HG03196 (cell line): ENCODE data around the gene PSG6.
"Not testable (repeated sequence)": the region's sequence is repeated elsewhere in the genome, so short reads cannot be mapped to it uniquely, and the experiment has no call there.

Source experiments
- ATAC-seq: cut with Tn5 transposase; IDR thresholded peaks from one replicate; pipeline ENCODE4 v1.9.1; 2021; ENCODE audit not compliant: unreplicated experiment

Gene PSG6

GRCh38 chr19:42853231-42853630, 64.5 kb downstream of the PSG6 start:
- not testable (repeated sequence) for ATAC-seq

GRCh38 chr19:42852821-42853220, 64.9 kb downstream of the PSG6 start:
- ATAC-seq: not testable (repeated sequence)
